ENCODE results near the gene NPHP4.
"Not testable (repeated sequence)": the region's sequence is repeated elsewhere in the genome, so short reads cannot be mapped to it uniquely, and the experiment has no call there.

DNA sequence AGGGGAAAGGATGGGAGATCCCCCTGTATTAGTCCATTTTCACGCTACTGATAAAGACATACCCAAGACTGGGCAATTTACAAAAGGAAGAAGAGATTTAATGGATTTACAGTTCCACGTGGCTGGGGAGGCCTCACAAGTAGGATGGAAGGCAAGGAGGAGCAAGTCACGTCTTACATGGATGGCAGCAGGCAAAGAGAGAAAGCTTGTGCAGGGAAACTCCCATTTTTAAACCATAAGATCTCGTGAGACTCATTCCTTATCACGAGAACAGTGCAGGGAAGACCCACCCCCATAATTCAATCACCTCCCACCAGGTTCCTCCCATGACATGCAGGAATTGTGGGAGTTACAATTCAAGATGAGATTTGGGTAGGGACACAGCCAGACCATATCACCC lies 138.4 kb downstream of the NPHP4 start:
- not testable (repeated sequence) for TF ChIP-seq EZH2 (IDR thresholded peaks at IDR 0.05); POLR2A (IDR thresholded peaks at IDR 0.05; ENCODE audit: borderline replicate concordance, extremely low read depth, insufficient read depth, insufficient read length); REST (IDR thresholded peaks at IDR 0.05; ENCODE audit: low read depth); EZH2phosphoT487 (IDR thresholded peaks at IDR 0.05; ENCODE audit: borderline replicate concordance); POLR2AphosphoS5 (IDR thresholded peaks at IDR 0.05; ENCODE audit: low read depth, low read length); FOSL1 (IDR thresholded peaks at IDR 0.05; ENCODE audit: low read depth); YY1 (IDR thresholded peaks at IDR 0.05; ENCODE audit: extremely low read depth, insufficient replicate concordance, low read depth, low read length); TCF7L2 (IDR thresholded peaks at IDR 0.05; ENCODE audit: borderline replicate concordance, extremely low read depth, insufficient read depth, insufficient read length); SRF (IDR thresholded peaks at IDR 0.05; ENCODE audit: low read depth); ZFX (IDR thresholded peaks at IDR 0.05)
- TF ChIP-seq, protein P1, sequence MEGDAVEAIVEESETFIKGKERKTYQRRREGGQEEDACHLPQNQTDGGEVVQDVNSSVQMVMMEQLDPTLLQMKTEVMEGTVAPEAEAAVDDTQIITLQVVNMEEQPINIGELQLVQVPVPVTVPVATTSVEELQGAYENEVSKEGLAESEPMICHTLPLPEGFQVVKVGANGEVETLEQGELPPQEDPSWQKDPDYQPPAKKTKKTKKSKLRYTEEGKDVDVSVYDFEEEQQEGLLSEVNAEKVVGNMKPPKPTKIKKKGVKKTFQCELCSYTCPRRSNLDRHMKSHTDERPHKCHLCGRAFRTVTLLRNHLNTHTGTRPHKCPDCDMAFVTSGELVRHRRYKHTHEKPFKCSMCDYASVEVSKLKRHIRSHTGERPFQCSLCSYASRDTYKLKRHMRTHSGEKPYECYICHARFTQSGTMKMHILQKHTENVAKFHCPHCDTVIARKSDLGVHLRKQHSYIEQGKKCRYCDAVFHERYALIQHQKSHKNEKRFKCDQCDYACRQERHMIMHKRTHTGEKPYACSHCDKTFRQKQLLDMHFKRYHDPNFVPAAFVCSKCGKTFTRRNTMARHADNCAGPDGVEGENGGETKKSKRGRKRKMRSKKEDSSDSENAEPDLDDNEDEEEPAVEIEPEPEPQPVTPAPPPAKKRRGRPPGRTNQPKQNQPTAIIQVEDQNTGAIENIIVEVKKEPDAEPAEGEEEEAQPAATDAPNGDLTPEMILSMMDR (IDR thresholded peaks at IDR 0.05 in 2 of 3, conservative IDR thresholded peaks at IDR 0.05 in 1 of 3; ENCODE audit: borderline replicate concordance in 1 of 3, insufficient read depth in 1 of 3, low read depth in 2 of 3, low read length in 2 of 3), result not testable (repeated sequence)
- TF ChIP-seq, protein P2, sequence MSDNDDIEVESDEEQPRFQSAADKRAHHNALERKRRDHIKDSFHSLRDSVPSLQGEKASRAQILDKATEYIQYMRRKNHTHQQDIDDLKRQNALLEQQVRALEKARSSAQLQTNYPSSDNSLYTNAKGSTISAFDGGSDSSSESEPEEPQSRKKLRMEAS (IDR thresholded peaks at IDR 0.05), result not testable (repeated sequence)
